RPMI8226 (cell line): ENCODE measurements around the gene ZNF438.
"Not testable (repeated sequence)": the region's sequence is repeated elsewhere in the genome, so short reads cannot be mapped to it uniquely, and the experiment has no call there.

Source experiments
- DNase-seq: peaks from one replicate; pipeline ENCODE4 v3.0.0-alpha.2; 2015

ZNF438 gene

GRCh38 chr10:30931094-30931493, 100.6 kb downstream of the ZNF438 start:
- DNase-seq: no peak

DNA sequence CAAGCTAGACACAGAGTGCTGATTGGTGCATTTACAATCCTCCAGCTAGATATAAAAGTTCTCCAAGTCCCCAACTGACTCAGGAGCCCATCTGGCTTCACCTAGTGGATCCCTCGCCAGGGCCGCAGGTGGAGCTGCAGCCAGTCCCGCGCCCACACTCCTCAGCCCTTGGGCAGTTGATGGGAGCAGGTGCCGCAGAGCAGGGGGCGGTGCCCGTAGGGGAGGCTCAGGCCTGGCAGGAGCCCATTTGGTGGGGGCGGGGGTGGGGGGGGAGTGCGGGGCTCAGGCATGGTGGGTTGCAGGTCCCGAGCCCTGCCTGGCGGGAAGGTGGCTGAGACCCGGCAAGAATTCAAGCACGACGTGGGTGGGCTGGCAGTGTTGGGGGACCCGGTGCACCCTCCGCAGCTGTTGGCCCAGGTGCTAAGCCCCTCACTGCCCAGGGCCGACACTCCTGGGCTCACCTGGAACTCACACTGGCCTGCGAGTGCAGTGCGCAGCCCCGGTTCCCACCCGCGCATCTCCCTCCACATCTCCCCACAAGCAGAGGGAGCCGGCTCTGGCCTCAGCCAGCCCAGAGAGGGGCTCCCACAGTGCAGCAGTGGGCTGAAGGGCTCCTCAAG, 101.7 kb downstream of the ZNF438 start:
- no peak for DNase-seq

GRCh38 chr10:30929311-30929729, 102.3 kb downstream of the ZNF438 start:
- DNase-seq: not testable (repeated sequence)

GRCh38 chr10:30928742-30929141, 102.9 kb downstream of the ZNF438 start:
- no peak for DNase-seq

DNA sequence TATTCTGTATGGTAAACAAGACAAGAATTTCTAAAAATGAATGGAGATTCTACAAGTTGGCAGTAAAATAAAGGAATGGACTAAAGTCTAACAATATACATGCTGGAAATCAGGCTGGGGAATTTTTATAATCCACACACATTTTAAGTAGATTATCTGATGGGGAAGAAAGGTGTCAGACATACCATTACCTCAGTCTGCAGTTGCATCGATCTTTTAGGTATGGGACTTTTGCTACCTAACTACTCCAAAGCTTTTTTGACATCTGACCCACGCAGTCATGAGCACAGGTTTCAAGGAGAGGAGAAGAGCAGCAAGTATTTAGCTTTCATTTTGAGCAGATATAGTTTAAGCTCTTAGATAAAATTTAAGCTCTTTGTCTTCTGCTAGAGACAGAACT, 113.0 kb downstream of the ZNF438 start:
- no peak for DNase-seq

DNA sequence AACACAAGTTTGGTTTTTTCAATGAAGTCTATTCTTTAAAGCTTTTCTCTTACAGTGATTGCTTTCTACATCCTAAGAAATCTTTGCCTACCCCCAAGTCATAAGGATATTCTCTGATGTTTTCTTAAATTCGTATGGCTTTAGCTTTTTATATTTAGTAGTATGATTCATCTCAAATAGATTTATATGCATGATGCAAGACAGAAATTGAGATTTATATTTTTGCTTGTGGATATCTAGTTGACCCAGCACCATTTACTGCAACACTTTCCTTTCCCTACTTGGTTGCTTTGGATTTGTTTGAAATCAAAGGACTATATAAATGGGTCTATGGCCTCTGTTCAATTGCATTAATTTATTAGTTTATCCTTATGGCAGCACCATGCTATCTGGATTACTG, 113.9 kb downstream of the ZNF438 start:
- no peak for DNase-seq

- no peak for DNase-seq
These were observed 114.6 kb downstream of the ZNF438 start for GRCh38 chr10:30917067-30917466.

DNA sequence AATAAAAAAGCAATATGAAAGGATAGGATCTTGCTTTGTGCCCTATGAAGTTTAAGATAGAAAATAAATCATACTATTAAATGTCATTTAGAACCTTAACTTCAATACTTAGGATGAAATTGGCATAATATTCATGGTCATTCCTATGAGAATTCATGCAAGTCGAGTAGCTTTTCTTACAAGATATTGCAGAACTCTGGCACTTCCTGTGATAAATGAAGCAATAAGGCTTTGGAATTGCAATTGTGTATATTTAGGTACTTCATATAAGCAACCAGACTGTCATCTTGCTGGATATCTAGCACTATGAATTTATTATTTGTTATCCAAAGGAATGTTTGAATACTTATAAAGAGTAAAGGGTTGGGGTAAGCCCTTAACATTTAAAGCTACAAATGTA, 116.5 kb downstream of the ZNF438 start:
- DNase-seq: no peak

GRCh38 chr10:30911303-30911863, 120.3 kb downstream of the ZNF438 start:
- DNase-seq: no peak

DNA sequence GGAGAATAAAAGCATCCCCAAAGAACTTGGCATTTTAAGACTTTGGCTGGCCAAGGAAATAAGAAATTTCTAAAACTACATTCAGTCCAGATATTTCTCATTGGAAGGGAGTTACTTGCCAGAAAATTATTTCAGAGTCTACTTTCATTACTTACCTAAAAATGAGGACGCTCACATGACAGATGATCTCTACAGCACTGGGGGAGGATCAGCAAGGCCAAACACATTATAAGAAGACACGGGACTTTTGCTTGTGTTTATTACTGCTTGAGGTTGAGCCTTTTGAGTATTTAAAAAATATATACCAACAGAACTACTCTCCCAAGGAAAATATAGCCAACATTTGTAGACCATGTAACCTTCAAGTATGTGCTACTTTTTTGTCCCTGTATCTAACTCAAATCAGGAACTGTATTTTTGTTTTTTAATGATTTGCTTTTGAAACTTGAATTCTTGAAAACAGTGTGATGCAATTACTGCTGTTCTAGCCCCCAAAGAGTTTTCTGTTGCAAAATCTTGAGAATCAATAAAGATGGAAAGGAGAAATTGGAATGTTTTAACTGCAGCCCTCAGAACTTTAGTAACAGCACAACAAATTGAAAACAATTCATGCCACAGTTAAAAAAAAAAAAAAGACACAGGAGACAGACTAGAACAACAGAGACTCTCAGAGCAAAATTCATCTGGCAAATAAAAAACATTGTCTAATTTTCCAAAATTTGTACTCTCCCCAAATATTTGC, 128.1 kb downstream of the ZNF438 start:
- no peak for DNase-seq

- no peak for DNase-seq
These were observed 128.9 kb downstream of the ZNF438 start for GRCh38 chr10:30902621-30903396.

- DNase-seq: not testable (repeated sequence)
These were observed 130.2 kb downstream of the ZNF438 start for GRCh38 chr10:30901487-30901886.

- DNase-seq: no peak
These were observed 132.7 kb downstream of the ZNF438 start for GRCh38 chr10:30898964-30899363.

- no peak for DNase-seq
These were observed 134.1 kb downstream of the ZNF438 start for GRCh38 chr10:30897547-30897946.

GRCh38 chr10:30897048-30897447, 134.6 kb downstream of the ZNF438 start:
- no peak for DNase-seq

GRCh38 chr10:30894221-30894620, 137.4 kb downstream of the ZNF438 start:
- DNase-seq: peak; percentile 59

- no peak for DNase-seq
These were observed 138.5 kb downstream of the ZNF438 start for GRCh38 chr10:30893208-30893607.

DNA sequence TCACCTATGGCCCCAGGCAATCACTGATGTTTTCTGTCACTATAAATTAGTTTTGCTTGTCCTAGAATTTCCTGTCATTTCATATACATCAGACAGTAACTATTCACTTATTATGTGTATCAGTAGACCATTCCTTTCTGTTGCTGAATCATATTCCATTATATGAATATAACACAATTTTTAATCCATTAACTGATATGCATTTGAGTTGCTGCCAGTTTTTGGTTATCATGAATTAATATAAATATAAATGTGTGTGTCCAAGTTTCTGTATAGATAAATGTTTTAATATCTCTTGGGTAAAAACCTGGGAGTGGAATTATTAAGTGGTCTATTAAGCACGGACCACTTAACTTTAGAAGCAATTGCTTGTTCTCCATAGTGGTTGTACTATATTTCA, 143.8 kb downstream of the ZNF438 start:
- no peak for DNase-seq

- DNase-seq: no peak
These were observed 146.2 kb downstream of the ZNF438 start for GRCh38 chr10:30885423-30885822.

DNA sequence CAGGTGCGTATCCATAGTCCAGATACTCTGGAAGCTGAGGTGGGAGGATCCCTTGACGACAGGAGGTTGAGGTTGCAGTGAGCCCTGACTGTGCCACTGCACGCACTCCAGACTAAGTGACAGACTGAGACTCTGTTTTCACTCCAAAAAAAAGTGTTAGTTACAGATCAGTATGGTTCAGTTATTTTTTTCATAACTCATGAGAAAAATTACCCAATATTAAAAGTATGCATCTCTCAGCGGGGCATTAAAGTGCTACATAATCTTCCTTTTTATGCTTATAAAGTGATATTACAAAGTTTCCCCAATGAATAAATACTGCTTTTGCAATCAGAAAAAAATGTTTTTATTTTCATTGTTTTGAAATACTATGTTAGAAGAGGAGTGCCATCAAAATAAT, 147.9 kb downstream of the ZNF438 start:
- no peak for DNase-seq

- DNase-seq: no peak
These were observed 148.5 kb downstream of the ZNF438 start for GRCh38 chr10:30883116-30883515.

- no peak for DNase-seq
These were observed 149.4 kb downstream of the ZNF438 start for GRCh38 chr10:30882281-30882680.

DNA sequence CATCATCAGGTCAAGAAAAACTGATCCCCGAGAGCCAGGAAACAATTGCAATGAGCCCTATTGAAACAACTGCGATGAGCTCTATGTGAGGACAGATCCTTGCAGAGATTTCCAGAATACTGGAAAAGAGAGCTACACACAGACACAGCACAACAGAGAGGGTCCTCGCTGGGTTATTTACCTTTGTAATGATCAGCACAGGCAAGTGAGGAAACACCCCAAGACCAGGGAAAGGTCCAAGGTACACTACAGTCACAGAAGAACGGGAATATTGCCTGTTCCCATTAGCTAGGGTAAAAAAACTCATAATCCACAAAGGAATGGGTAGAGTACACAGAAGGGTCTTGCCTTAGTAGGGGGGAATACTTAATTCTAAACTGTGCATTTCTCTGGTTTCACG, 152.7 kb downstream of the ZNF438 start:
- no peak for DNase-seq

DNA sequence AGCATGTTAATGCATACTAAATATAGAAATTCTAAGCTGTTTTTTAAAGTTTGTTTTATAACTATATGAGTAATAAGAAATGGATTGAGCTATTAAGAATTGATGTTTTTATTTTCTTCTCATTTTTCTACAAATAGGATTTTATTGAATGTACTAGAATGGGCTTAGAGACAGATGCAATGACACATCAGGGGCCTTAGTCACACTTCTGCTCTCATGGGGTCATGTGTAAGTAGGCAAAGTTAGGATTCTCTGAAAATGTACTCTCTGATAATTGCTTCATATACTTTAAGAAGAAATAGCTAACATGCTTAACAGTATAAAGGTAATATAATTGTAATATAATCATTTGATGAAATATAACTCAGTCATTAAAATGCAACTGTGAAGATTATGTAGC, 154.6 kb downstream of the ZNF438 start:
- no peak for DNase-seq
